Heart right ventricle (tissue), 16 donors: ENCODE data around the gene SLC10A3. TPM values are rescaled to one million over a fixed set of nuclear protein-coding genes. Genes with fewer than 3 reads are reported as not detected.

Experiments used
- ATAC-seq, 8 donors: fragments of 200-7000 bp; cut with Tn5 transposase; one replicate each; pipeline ENCODE4 v1.9.1; 2020; ENCODE audit warnings: mild to moderate bottlenecking in 8 of 8, moderate library complexity in 8 of 8, moderate number of reproducible peaks in 1 of 8
- DNase-seq, 2 donors: peaks; one replicate each; pipeline ENCODE4 v3.0.0-alpha.2; 2020
- H3K27ac ChIP-seq, 10 donors: fragments of 200-600 bp; sonication (generic) in 2 of 10; one replicate each; pipeline versions ENCODE4 v1.5.0 to v1.8.0; 2020 to 2022; ENCODE audit warnings: mild to moderate bottlenecking in 3 of 10
- H3K27me3 ChIP-seq, 7 donors: fragments of 200-600 bp; one replicate each; pipeline ENCODE4 v1.8.0; 2021 to 2022; ENCODE audit warnings: mild to moderate bottlenecking in 2 of 7
- H3K36me3 ChIP-seq, 9 donors: fragments of 200-600 bp; sonication (generic) in 1 of 9; one replicate each; pipeline versions ENCODE4 v1.5.0 to v1.8.0; 2020 to 2022; ENCODE audit warnings: mild to moderate bottlenecking in 2 of 9
- H3K4me1 ChIP-seq, 9 donors: fragments of 200-600 bp; sonication (generic) in 1 of 9; one replicate each; pipeline versions ENCODE4 v1.5.0 to v1.8.0; 2020 to 2022; ENCODE audit warnings: mild to moderate bottlenecking in 4 of 9
- H3K4me3 ChIP-seq, 10 donors: fragments of 200-600 bp; sonication (generic) in 2 of 10; one replicate each; pipeline versions ENCODE4 v1.5.0 to v1.8.0; 2020 to 2022; ENCODE audit warnings: mild to moderate bottlenecking in 7 of 10, moderate library complexity in 2 of 10
- H3K9me3 ChIP-seq, 11 donors: fragments of 200-600 bp in 10 of 11; sonication (generic) in 2 of 11; one replicate each; pipeline versions ENCODE4 v1.5.0 to v1.8.0; 2013 to 2022; ENCODE audit warnings: mild to moderate bottlenecking in 2 of 11, control low read depth in 1 of 11, moderate library complexity in 1 of 11
- WGBS, 2 donors: extraction: QIAGEN DNeasy Blood & Tissue Kit; methylation state at CpG; one replicate each; pipeline ENCODE4 v1.1.7; 2013; ENCODE audit warnings: inconsistent platforms in 1 of 2; 5-methylcytosine and 5-hydroxymethylcytosine counted together
- intact Hi-C, 10 donors: fragments of 100-400 bp; cut with DNase I; formaldehyde crosslinking; loops; one replicate each; pipeline versions ENCODE4 v1.11.1 to v1.14.2; 2022
- polyA plus RNA-seq, 2 donors: library from polyadenylated mRNA; stranded (reverse); fragments of 200-250 nt; gene quantifications; one replicate each; pipeline ENCODE4 v1.2.3, GENCODE V29; 2013
- total RNA-seq, 10 donors: library from RNA; stranded (reverse); fragmentation: NEBNext Ultra II Directional in 3 of 10; extraction: Animal tissue kit (Norgen Biotek cat#: 25700) in 3 of 10; gene quantifications; one replicate each; pipeline versions ENCODE4 v1.2.1 to v1.2.4, GENCODE V29; 2021 to 2023
- TF ChIP-seq, protein P1 (sequence below), 9 donors: fragments of 200-600 bp; sonication (generic) in 2 of 9; IDR thresholded peaks; one replicate each; pipeline versions ENCODE4 v1.5.0 to v1.8.0; 2021 to 2022; ENCODE audit warnings: antibody characterized with exemption in 9 of 9, mild to moderate bottlenecking in 5 of 9, moderate library complexity in 1 of 9
- donor health status: Arrhythmogenic right ventricular cardiomyopathy.
- donor health status: ischemic (EF 13 %, LVEDD 7.1; RV severe dilation, severe dysfunction).
- donor health status: healthy with polysubstance abuse.
- donor health status: DM: no; HTN: yes; CAD: no.
- donor health status: DM: no; HTN: no; CAD: no.
- donor health status: ischemic (EF 25% LVEDD 6.9; RV normal size, moderate dysfunction).
- donor health status: ischemic (EF 25% LVEDD 5.7; RV mildly dilated, moderate dysfunction).
- donor health status: healthy.
- donor health status: DM: yes; HTN: yes; CAD: no.
- donor health status: Ischemic cardiomyopathy.
- donor health status: ischemic (EF 35%, LVEDD 5.7; RV mildly dilated, moderate dysfunction).
- donor health status: nonischemic (EF 11% LVEDD 7.7; RV severe dilation, severe dysfunction).
- donor health status: DM: yes; HTN: yes; CAD: no.
- donor health status: PGD.
- donor health status: ischemic (EF 29% LVEDD 5.4; RV normal size, mild dysfunction).
- donor health status: nonischemic (EF 23%, LVEDD 6.1; RV moderate dilation, normal function).

SLC10A3 gene
- total and polyA plus RNA-seq, 12 donors, result 8.7 to 38.1 (median 12.1) TPM

DNA sequence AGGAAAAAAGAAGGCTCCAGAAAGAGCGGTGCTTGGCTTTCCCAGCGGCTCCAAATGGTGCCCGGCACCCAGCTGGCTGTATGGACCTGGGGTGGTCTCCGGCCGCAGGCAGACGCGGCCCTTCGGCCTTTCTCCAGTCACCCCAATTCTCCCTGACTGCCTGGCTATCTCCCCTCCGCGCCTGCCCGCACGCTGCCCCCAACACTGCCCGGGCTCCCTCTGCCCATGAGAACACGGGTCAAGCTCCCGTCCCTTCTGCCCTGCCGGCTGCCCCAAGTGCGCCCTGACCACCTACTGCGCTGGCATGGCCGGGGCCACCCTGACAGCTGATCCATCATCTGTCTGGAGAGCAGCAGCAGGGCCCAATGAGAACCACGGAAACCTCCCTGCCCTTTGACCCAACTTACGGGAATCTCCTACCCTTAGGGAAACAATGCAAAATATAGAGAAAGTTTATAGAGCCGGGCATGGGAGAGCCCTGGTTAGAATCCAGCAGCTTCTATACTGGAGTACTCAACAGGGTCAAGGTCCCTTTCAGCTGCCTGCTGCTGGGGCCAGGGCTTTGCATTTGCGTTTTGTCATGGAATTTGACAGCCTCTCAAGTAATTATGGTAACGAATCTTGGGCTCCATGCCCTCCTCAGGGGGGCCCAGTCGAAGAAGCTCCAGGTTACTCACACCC, 26.8 kb upstream of the SLC10A3 start:
- DNase-seq (no peak), ATAC-seq (peak in 5 of 8 donors; percentile 7 to 19 (median 11))
- peak overlapping the region; percentile 84 to 99 (median 94) for H3K27ac ChIP-seq
- peaks cover 0 to 27% (median 13%) of the 10 kb centered on the region in 9 donors for H3K4me1 ChIP-seq
- peak overlapping the region in 9 of 10 donors; percentile 23 to 82 (median 73) for H3K4me3 ChIP-seq
- no peaks in the 10 kb centered on the region for H3K36me3 ChIP-seq
- intact Hi-C loops, result loop anchor here in 2 of 10 donors (2.0 to 10.0 kb wide), 3 partner anchors 26 to 122 kb away; partner anchors contain the start of genes PLXNA3 (in 1 of the 2), RPL10 (in 1 of the 2) and SLC10A3 (in 1 of the 2)
- 30 to 37% methylated on average over 24 to 25 of the region's 25 CpGs for WGBS, 2 donors
- peaks cover 0 to 4% (median 0%) of the 10 kb centered on the region in 11 donors for H3K9me3 ChIP-seq
- TF ChIP-seq, protein P1, sequence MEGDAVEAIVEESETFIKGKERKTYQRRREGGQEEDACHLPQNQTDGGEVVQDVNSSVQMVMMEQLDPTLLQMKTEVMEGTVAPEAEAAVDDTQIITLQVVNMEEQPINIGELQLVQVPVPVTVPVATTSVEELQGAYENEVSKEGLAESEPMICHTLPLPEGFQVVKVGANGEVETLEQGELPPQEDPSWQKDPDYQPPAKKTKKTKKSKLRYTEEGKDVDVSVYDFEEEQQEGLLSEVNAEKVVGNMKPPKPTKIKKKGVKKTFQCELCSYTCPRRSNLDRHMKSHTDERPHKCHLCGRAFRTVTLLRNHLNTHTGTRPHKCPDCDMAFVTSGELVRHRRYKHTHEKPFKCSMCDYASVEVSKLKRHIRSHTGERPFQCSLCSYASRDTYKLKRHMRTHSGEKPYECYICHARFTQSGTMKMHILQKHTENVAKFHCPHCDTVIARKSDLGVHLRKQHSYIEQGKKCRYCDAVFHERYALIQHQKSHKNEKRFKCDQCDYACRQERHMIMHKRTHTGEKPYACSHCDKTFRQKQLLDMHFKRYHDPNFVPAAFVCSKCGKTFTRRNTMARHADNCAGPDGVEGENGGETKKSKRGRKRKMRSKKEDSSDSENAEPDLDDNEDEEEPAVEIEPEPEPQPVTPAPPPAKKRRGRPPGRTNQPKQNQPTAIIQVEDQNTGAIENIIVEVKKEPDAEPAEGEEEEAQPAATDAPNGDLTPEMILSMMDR (IDR thresholded peaks at IDR 0.05), result no peak
- peaks cover 0 to 5% (median 0%) of the 10 kb centered on the region in 7 donors for H3K27me3 ChIP-seq

DNA sequence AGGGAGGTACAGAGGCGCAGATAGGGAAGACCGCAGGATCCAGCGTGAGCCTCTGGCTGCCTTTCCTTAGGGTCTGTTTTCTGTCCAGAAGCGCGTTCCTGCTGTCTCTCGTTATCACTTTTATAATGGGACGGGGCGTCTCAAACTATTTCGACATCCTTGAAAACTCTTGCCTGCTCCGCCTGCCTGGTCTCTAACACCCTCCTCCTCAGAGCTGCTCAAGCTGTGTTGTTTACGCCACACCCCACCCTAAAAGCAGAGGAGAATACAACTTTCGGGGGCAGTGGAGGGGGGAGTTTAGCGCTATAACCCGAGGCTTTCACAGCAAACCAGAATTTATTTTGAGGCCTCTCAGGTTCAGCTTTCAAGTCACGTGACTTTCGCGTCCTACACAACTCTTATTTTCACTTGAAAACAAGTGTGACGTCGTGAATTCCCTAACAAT, 26.2 kb upstream of the SLC10A3 start:
- ATAC-seq (peak; percentile 18 to 75 (median 56)), DNase-seq (no peak)
- intact Hi-C loops, result loop anchor here in 3 of 10 donors (1.0 to 10.0 kb wide), 4 partner anchors 26 to 122 kb away; partner anchors contain the start of genes SLC10A3 (in 2 of the 3), PLXNA3 (in 1 of the 3) and RPL10 (in 1 of the 3)
- Histone ChIP-seq H3K4me3 (peak overlapping the region in 9 of 10 donors; percentile 23 to 82 (median 73)), H3K4me1 (peaks cover 0 to 27% (median 13%) of the 10 kb centered on the region in 9 donors), H3K27me3 (peaks cover 0 to 5% (median 0%) of the 10 kb centered on the region in 7 donors), H3K36me3 (no peaks in the 10 kb centered on the region), H3K27ac (peak overlapping the region; percentile 84 to 99 (median 94)), H3K9me3 (peaks cover 0 to 4% (median 0%) of the 10 kb centered on the region in 11 donors)
- TF ChIP-seq, protein P1 (IDR thresholded peaks at IDR 0.05), result no peak
- 2 to 3% methylated on average over 19 of the region's 19 CpGs for WGBS, 2 donors

DNA sequence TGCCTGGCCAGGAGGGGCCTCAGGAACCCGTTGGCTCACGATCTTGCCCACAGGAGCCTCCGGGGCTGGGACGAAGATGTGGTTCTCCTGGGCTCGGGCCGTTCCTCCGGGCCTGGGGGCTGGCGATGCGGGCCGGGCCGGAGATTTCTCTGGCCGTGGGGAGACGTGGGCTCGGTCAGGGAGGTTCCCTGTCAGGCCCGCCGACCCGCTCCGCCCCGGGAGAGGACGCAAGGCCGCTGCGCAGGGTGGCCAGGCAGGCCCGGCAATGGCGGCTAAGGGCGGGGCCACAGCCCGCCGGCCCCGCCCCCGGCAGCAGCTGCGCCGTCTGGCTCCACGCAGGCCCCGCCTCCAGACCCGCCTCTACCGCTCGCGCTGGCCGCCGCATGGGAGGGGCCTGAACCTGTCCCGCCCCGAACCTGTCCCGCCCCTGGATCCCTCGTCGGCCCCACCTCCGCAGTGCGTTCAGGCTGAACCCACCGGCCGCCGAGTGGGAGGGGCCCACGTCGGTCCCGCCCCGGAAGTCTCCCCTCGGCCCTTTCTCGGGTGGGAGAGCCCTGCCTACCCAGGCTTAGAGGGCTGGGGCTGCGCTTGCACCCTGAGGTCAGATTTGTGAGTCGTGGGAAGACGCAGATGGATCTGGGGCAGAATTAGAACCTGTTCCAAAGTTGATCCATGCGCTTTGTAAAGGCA, 25.7 kb upstream of the SLC10A3 start, which contains the start of gene FAM3A:
FAM3A (minus strand) TSS at position 267 of the 690 bp plus-strand sequence. CDS start 460 bp downstream, outside the sequence.
- intact Hi-C loops, result loop anchor here in 4 of 10 donors (1.0 to 10.0 kb wide), 5 partner anchors 25 to 121 kb away; partner anchors contain the start of genes SLC10A3 (in 2 of the 4), PLXNA3 (in 1 of the 4) and RPL10 (in 1 of the 4)
- TF ChIP-seq, protein P1 (IDR thresholded peaks at IDR 0.05), result no peak
- peaks cover 0 to 4% (median 0%) of the 10 kb centered on the region in 11 donors for H3K9me3 ChIP-seq
- peaks cover 0 to 5% (median 0%) of the 10 kb centered on the region in 7 donors for H3K27me3 ChIP-seq
- peak within 1 kb of the TSS; percentile 47 to 82 (median 72) for H3K4me3 ChIP-seq
- peak; percentile 95 to 98 (median 97) for ATAC-seq
- WGBS, 2 donors, result 0% methylated on average over 10 to 47 of the region's 59 CpGs
- H3K27ac ChIP-seq, result peak within 1 kb of the TSS; percentile 84 to 99 (median 94)
- DNase-seq, result peak; percentile 93 to 95
- peaks cover 0 to 27% (median 13%) of the 10 kb centered on the region in 9 donors for H3K4me1 ChIP-seq
- H3K36me3 ChIP-seq, result no peaks in the 10 kb centered on the region
